Stimulated activated CD8-positive, alpha-beta memory T cell treated with anti-CD3 and anti-CD28 coated beads, Interleukin-7, amount 100 ng/mL, for 1 hour (primary cell): ENCODE data around the gene USP5.

Experiments
- DNase-seq, 2 donors: peaks; one replicate each; pipeline ENCODE4 v3.0.0-alpha.2; 2020; ENCODE audit warnings: low read depth in 2 of 2

The USP5 gene, protein sequence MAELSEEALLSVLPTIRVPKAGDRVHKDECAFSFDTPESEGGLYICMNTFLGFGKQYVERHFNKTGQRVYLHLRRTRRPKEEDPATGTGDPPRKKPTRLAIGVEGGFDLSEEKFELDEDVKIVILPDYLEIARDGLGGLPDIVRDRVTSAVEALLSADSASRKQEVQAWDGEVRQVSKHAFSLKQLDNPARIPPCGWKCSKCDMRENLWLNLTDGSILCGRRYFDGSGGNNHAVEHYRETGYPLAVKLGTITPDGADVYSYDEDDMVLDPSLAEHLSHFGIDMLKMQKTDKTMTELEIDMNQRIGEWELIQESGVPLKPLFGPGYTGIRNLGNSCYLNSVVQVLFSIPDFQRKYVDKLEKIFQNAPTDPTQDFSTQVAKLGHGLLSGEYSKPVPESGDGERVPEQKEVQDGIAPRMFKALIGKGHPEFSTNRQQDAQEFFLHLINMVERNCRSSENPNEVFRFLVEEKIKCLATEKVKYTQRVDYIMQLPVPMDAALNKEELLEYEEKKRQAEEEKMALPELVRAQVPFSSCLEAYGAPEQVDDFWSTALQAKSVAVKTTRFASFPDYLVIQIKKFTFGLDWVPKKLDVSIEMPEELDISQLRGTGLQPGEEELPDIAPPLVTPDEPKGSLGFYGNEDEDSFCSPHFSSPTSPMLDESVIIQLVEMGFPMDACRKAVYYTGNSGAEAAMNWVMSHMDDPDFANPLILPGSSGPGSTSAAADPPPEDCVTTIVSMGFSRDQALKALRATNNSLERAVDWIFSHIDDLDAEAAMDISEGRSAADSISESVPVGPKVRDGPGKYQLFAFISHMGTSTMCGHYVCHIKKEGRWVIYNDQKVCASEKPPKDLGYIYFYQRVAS

DNA sequence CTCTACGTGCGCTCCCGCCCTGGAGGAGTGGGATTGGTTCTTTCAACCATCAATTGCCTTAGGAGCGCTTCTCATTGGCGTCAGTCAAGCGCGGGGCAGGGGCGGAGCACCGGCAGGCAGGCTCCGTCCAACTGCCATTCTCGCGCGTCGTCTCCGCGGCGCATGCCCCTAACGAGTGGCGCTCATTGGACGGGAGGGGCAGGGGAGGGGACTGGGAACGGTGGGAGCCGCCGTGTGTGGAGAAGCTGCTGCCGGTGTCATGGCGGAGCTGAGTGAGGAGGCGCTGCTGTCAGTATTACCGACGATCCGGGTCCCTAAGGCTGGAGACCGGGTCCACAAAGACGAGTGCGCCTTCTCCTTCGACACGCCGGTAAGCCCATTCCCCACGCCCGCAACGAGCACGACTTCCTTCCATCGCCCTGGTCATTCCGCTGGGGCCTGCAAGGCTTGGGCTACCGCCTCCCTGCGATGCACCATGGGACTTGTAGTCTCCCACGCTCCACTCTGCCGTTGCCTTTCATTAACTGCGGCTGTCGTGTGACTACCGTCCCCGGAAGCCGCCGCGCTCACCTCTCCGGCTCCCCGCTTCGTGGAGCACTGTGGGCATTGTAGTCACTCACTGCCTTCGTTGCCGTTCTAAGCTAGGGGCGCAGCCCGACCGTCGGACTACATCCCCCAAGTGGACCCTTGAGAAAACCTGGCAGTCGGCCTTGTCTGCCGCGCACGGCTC is at the start of gene USP5:
TSS of gene USP5 (plus strand) at position 230 of the 730 bp plus-strand sequence. CDS start at position 260, 30 bp downstream.
- peak; percentile 92 to 95 for DNase-seq

DNA sequence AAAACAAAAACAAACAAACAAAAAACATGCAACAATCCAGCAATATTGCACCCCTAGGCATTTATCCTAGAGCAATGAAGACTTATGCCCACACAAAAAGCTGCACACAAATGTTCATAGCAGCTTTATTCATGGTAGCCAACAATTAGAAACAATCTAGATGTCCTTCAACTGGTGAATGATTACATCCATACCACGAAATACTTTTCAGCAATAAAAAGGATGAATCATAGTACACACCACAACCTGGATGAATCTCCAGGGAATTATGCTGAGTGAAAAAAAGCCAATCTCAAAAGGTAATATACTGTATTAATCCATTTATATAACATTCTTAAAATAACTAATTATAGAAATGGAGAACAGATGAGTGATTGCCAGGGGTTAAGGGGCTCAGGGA is 44.8 kb upstream of the USP5 start:
- DNase-seq, result no peak

DNA sequence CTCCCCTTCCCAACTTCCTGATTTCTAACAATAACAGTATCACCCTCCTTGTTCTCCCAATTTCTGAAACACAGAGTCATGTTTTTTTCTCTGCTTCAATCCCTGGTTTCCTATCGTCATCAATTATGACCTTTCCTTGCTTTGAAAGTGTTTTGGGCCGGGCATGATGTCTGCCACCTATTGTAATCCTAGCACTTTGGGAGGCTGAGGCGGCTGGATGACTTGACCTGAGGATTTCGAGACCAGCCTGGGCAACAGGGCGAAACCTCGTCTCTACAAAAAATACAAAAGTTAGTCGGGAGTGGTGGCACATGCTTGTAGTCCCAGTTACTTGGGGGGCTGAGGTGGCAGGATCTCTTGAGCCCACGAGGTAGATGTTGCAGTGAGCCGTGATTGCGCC is 42.9 kb upstream of the USP5 start:
- no peak for DNase-seq

- no peak for DNase-seq
Observed at GRCh38 chr12:6810758-6811157, 41.2 kb upstream of the USP5 start.

- no peak for DNase-seq
Observed at GRCh38 chr12:6813363-6813762, 38.6 kb upstream of the USP5 start.

DNA sequence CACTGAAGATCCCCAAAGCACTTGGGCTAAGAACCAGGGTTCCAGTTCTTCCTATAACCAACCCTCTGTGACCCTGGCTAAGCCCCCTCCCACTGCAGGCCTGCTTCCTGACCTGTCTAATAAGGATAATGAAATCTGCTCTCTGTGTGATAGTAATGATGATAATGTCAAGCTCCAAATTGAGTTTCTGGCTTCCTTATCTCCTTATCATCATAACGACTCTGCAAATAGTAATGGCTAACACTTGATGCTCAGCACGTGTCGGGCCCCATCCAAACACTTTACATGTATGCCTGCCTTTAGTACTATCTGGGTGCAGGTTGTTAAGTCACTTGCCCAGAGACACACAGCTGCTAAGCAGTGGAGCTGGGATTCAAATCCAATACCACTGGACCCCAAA is 35.4 kb upstream of the USP5 start:
- no peak for DNase-seq

GRCh38 chr12:6817098-6817497 is 34.9 kb upstream of the USP5 start:
- no peak for DNase-seq

DNA sequence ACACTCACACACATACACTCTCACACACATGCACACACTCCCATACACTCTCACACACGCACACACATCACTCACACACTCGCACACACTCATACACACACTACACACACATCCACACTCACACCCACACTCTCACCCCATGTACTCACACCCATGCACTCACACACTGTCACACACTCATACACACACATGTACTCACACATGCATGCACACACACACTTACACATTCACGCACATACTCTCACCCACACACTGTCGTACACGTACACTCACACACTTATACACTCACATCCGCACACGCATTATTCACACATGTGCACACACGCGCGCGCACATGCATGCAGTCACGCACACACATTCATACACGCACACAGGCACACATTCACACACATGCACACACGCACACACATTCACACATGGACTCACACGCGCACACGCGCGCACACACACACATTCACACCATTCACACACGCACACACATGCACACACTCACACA is 34.2 kb upstream of the USP5 start:
- DNase-seq, result no peak

DNA sequence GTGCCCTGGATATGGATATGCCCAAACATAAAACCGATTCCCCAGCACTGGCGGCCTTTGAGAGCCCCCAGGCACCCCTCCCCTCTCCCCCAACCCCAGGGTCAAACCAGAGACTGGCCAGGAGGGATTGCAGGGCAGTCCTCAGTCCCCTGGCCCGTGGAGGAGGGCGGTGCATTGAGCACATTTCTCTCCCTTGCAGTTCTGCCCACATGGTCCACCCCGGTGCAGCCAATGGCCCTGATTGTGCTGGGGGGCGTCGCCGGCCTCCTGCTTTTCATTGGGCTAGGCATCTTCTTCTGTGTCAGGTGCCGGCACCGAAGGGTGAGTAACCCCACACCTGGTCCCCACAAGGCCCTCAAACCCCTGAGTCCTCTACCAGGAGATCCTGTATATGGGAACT is 33.7 kb upstream of the USP5 start:
- DNase-seq, result no peak

GRCh38 chr12:6818645-6819044 is 33.3 kb upstream of the USP5 start:
- no peak for DNase-seq

- DNase-seq, result no peak
Observed at GRCh38 chr12:6819106-6820030, 32.6 kb upstream of the USP5 start.

GRCh38 chr12:6820166-6820565 is 31.8 kb upstream of the USP5 start:
- DNase-seq, result no peak

- DNase-seq, result no peak
Observed at GRCh38 chr12:6821591-6822425, 30.1 kb upstream of the USP5 start, which contains the start of gene GPR162. Gene GPR162 (plus strand): TSS chr12:6821821. CDS start chr12:6823899, 2,078 bp downstream.

DNA sequence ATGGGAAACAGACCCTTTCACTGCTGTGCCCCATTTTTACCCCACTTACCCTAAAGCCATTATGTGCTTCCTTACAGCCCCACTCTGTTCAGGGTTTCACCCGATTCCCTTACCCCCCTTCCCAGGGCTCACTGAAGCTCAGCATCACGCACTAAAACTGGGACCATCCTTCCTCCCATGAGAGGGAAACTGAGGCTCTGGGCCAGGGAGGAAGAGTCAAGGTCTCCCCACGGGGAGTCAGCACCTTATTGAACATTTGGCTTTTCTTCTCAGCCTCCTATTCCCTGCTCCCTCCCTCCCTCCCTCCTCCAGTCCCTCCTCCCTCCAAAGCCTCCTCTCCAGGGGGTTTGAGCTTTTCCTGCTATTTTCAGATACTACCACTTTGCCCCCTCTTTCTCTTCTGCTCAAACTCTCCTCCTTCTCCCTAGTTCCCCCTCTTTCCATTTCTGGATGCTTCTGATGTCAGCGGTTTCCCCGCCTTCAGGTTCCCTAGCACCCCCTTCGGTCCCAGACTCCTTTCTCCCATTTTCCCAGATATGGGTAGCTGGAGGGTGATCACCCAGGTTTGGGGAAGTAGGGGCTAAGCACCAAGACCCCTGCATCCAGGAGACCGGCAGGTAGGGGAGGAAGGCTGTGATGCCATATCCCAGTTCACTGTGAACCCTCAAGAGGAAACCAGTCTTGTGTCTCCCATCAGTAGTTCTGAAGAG is 29.4 kb upstream of the USP5 start:
- no peak for DNase-seq

DNA sequence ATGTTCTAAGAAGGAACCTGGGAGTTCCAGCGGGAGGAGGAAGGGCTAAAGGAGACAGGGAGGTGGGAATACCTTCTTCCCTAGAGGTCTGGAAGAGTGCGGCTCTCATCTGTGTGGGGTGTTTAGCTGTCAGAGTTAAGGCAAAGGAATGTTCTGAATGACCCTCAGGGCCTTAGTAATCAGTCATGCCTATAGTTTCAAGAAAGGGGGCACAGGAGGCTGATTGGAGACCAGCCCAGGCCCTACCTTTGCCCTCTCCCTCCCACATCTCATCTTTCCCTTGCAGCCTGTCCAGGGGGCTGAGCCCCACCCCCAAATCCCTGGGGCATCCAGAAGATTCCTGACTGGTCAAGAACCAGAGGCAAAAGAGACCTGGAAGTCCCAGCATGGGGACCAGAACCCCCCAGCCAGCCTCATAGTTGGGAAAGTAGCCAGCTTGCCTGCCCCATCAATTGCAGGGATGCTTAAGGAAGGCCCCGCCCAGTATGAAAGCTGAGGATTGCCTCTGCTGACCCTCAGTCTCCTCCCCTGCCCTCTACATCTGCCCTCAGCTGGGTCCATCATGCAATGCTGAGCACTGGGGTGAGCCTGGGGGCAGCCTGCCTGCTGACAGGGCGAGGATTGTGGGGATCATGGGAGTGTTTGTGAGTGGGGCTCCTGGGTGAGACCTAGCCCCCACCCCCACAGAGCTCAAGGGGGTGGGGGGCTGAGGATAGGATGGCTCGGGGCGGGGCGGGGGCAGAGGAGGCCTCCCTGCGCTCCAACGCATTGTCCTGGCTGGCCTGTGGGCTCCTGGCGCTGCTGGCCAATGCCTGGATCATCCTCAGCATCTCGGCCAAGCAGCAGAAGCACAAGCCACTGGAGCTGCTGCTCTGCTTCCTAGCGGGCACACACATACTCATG is 28.5 kb upstream of the USP5 start:
- DNase-seq, result no peak

DNA sequence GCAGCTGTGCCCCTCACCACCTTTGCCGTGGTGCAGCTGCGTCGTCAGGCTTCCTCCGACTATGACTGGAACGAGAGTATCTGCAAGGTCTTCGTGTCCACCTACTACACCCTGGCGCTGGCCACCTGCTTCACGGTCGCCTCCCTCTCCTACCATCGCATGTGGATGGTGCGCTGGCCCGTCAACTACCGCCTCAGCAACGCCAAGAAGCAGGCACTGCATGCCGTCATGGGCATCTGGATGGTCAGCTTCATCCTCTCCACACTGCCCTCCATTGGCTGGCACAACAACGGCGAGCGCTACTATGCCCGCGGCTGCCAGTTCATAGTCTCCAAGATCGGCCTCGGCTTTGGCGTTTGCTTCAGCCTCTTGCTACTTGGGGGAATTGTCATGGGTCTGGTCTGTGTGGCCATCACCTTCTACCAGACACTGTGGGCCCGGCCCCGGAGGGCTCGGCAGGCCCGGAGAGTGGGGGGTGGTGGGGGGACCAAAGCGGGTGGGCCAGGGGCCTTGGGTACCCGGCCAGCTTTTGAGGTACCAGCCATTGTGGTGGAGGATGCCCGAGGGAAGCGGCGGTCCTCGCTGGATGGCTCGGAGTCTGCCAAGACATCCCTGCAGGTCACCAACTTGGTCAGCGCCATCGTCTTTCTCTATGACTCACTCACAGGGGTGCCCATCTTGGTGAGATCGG is 27.7 kb upstream of the USP5 start:
- DNase-seq, result no peak

DNA sequence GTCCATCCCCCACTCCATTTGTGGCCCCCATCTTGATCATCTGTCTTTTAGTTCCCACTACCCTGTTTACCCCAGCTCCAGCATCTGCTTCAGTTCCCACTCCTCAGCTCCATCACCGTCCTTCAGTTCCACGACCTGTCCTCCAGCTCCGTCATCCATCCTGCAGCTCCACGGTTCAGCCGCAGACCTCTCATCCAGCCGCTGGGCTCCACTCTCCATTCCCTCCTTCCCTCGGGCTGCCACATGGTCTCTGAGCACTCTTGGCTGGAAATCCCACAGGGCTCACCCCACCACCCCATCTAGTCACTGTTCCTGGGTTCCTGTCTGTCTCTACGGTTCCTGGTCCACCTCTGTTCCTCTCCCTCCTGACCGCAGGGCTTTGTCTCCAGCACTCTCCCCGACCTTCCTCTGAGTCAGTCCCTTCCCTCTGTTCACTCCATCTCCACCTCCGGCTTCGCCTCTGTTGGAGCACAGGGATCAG is 27.0 kb upstream of the USP5 start:
- DNase-seq, result no peak
